HTR-8/SVneo (cell line): ENCODE measurements around the gene TYR.
"Not testable (repeated sequence)": the region's sequence is repeated elsewhere in the genome, so short reads cannot be mapped to it uniquely, and the experiment has no call there.

ENCODE experiments used
- DNase-seq: peaks from one replicate; pipeline ENCODE4 v3.0.0; 2011; ENCODE audit warnings: low spot score, mixed read lengths; ENCODE audit not compliant: insufficient read length
- FAIRE-seq: peaks from 2 replicates; lab custom pipeline; 2011; peaks lifted over from hg19 to GRCh38; lab: Jason Lieb, UNC

The TYR gene

GRCh38 chr11:89338073-89338472, 160.4 kb downstream of the TYR start:
- not testable (repeated sequence) for DNase-seq, FAIRE-seq

GRCh38 chr11:89340450-89340849, 162.8 kb downstream of the TYR start:
- not testable (repeated sequence) for FAIRE-seq, DNase-seq

- not testable (repeated sequence) for FAIRE-seq, DNase-seq
These were observed 165.4 kb downstream of the TYR start for GRCh38 chr11:89342880-89343572.
